ENCODE results near the gene TUBA4A. TPM values are rescaled to one million over a fixed set of nuclear protein-coding genes. Genes with fewer than 3 reads are reported as not detected.

TUBA4A gene
- total and polyA plus RNA-seq, 10 of the 15 experiments (the other 5 are each of a cell fraction or from before 2014, with no cell fraction given): 58.2 to 325 (median 134) TPM

DNA sequence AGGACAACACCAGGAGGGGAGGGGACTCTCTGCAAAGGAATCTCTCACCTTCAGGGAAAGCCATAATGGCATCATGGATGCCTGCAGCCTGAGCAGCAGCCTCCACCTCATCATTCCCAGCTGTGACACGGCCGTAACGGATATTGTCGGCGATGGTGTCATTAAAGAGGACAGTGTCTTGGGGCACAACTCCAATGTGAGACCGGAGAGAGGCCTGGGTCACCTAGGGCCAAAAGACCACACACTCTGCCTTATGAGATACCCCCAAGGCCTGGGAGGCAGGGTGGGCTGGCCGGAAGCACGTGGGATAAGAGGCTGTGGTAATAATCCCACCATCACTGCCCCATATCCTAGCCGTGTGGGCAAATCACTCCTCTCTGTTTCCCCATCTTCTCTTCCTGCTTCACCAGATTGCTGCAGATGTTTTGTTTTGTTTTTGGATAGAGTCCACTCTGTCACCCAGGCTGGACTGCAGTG, 42.8 kb downstream of the TUBA4A start:
- H3K27me3 ChIP-seq (replicated peaks in 1 of 2; ENCODE audit: control insufficient read depth in 2 of 2, insufficient read depth in 2 of 2, low read length in 1 of 2): no peaks in the 10 kb centered on the region
- no peak overlapping the region for H2AFZ ChIP-seq (ENCODE audit: control insufficient read depth, low read depth, low read length)
- intact Hi-C loops (cut with micrococcal nuclease; ENCODE audit: unreplicated experiment): loop anchor here (1.0 kb wide), 1 partner anchor 51 kb away; the partner anchor contains the start of gene NHEJ1
- no peak for FAIRE-seq
- H3K9ac ChIP-seq (ENCODE audit: control insufficient read depth, insufficient read depth, low read length): no peak overlapping the region
- in situ Hi-C loops (cut with MboI): no loop called here
- ChIA-PET RAD21 (ENCODE audit: unreplicated experiment) (interaction anchor here (1.2 to 1.9 kb wide), 2 partner anchors 35 to 52 kb away, joined by 5 to 10 read pairs; partner anchors contain the start of gene CNPPD1), CTCF (interaction anchor here (0.6 to 2.5 kb wide), 9 partner anchors 36 to 561 kb away, joined by 3 to 20 read pairs (median 4); partner anchors contain the start of gene SLC23A3), SMC1A (ENCODE audit: uncharacterized antibody, unreplicated experiment) (interaction anchor here (0.8 to 1.6 kb wide), 4 partner anchors 38 to 51 kb away, joined by 3 to 6 read pairs (median 3); no protein-coding TSS in a partner anchor), POLR2A (interaction anchor here (0.6 to 1.0 kb wide), 2 partner anchors 31 to 40 kb away, joined by 3 to 11 read pairs; no protein-coding TSS in a partner anchor)
- H3K4me3 ChIP-seq: no peak overlapping the region
- H3K9me3 ChIP-seq (replicated peaks; ENCODE audit: control insufficient read depth, insufficient read depth, low read length): no peaks in the 10 kb centered on the region
- ATAC-seq: no peak
- no TSS peak for BruUV-seq (replicated peaks)
- no peak overlapping the region for H3K4me2 ChIP-seq (ENCODE audit: control insufficient read depth, insufficient read depth)
- H3K4me1 ChIP-seq (ENCODE audit: control insufficient read depth, insufficient read depth, low read length): peaks cover 7% of the 10 kb centered on the region
- H3K79me2 ChIP-seq (ENCODE audit: control insufficient read depth, insufficient read depth, low read length): no peaks in the 10 kb centered on the region; the same call in 1 of the 2 replicates
- H3K36me3 ChIP-seq (ENCODE audit: control insufficient read depth in 2 of 2, insufficient read depth in 2 of 2, low read length in 1 of 2): peaks cover 0 to 12% of the 10 kb centered on the region in 2 experiments; a peak in 3 of 4 replicates
- WGBS (ENCODE audit: insufficient coverage, insufficient replicate concordance, low lambda C conversion rate, missing lambda C conversion rate): 88% methylated on average over 9 of the region's 9 CpGs
- no peak overlapping the region for H3K27ac ChIP-seq (ENCODE audit: control insufficient read depth, insufficient read depth)
- no peaks in the 10 kb centered on the region for H4K20me1 ChIP-seq (ENCODE audit: control insufficient read depth, insufficient read depth)
- no peak for DNase-seq (ENCODE audit: low read depth, low spot score)
- TF ChIP-seq LARP7 (IDR thresholded peaks at IDR 0.05): no peak
- no peak for TF ChIP-seq SIN3A (IDR thresholded peaks at IDR 0.05; ENCODE audit: low read depth, low read length)
- no peak for TF ChIP-seq HDAC6 (IDR thresholded peaks at IDR 0.05; ENCODE audit: unreplicated experiment)
- TF ChIP-seq, protein P1, sequence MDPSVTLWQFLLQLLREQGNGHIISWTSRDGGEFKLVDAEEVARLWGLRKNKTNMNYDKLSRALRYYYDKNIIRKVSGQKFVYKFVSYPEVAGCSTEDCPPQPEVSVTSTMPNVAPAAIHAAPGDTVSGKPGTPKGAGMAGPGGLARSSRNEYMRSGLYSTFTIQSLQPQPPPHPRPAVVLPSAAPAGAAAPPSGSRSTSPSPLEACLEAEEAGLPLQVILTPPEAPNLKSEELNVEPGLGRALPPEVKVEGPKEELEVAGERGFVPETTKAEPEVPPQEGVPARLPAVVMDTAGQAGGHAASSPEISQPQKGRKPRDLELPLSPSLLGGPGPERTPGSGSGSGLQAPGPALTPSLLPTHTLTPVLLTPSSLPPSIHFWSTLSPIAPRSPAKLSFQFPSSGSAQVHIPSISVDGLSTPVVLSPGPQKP (IDR thresholded peaks at IDR 0.05; ENCODE audit: low read depth, low read length): no peak
- no peak for TF ChIP-seq BCL11A (IDR thresholded peaks at IDR 0.05; ENCODE audit: low read depth, low read length)
- TF ChIP-seq POU2F2 (IDR thresholded peaks at IDR 0.05; ENCODE audit: borderline replicate concordance, low read depth, low read length): no peak
- TF ChIP-seq KDM1A (IDR thresholded peaks at IDR 0.05; ENCODE audit: borderline replicate concordance): no peak
- TF ChIP-seq ZNF687 (IDR thresholded peaks at IDR 0.05): no peak
- TF ChIP-seq, protein P2, sequence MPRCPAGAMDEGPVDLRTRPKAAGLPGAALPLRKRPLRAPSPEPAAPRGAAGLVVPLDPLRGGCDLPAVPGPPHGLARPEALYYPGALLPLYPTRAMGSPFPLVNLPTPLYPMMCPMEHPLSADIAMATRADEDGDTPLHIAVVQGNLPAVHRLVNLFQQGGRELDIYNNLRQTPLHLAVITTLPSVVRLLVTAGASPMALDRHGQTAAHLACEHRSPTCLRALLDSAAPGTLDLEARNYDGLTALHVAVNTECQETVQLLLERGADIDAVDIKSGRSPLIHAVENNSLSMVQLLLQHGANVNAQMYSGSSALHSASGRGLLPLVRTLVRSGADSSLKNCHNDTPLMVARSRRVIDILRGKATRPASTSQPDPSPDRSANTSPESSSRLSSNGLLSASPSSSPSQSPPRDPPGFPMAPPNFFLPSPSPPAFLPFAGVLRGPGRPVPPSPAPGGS (IDR thresholded peaks at IDR 0.05; ENCODE audit: borderline replicate concordance, insufficient read depth, low read depth, low read length, poor library complexity, severe bottlenecking): no peak
- no peak for TF ChIP-seq FOS (IDR thresholded peaks at IDR 0.05; ENCODE audit: borderline replicate concordance, extremely low read depth, insufficient read length)
- no peak for TF ChIP-seq TBL1XR1 (IDR thresholded peaks at IDR 0.05; ENCODE audit: low read depth, low read length)
- TF ChIP-seq ETV6 (conservative IDR thresholded peaks at IDR 0.05 in 1 of 2, IDR thresholded peaks at IDR 0.05 in 1 of 2; ENCODE audit: borderline replicate concordance in 1 of 2, low read depth in 1 of 2): no peak
- TF ChIP-seq HSF1 (IDR thresholded peaks at IDR 0.05; ENCODE audit: low read depth, low read length): no peak
- no peak for TF ChIP-seq IKZF2 (IDR thresholded peaks at IDR 0.05)

All from GM12878 (cell line).